ENCODE measurements around the gene FLOT2.
A peak's percentile ranks its signal among the peaks of the same experiment; 100 is the strongest.
"Not testable (repeated sequence)": the region's sequence is repeated elsewhere in the genome, so short reads cannot be mapped to it uniquely, and the experiment has no call there.

Gene FLOT2

DNA sequence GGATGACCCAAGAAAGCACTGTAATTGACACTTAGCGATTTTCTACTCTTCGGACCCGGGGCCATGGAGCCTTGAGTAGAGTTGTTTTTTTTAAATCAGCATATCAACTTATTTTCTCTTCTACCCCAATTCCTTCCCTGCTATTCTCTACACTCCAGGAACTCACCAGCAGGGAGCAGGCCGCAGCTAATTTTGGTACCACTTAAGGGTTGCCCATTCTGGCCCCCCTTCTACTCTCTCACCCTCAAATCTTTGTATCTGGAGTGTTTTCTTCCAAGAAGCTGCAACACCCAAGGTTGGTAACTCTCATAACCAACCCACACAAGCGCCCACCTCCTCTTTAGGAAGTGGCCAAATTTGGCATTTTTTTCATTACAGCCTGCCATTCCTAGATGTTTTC, 48.3 kb downstream of the FLOT2 start:
- H3K9me3 ChIP-seq (ENCODE audit: control insufficient read depth in 2 of 2, low read length in 2 of 2): no peaks in the 10 kb centered on the region
- H3K27ac ChIP-seq (ENCODE audit: low read depth in 2 of 2, low read length in 2 of 2): no peak overlapping the region
- no peaks in the 10 kb centered on the region for H3K27me3 ChIP-seq (ENCODE audit: control insufficient read depth in 2 of 2, insufficient read depth in 2 of 2, low read length in 2 of 2)
- no peak overlapping the region for H3K9ac ChIP-seq (ENCODE audit: low read depth in 1 of 2, low read length in 2 of 2)
- no peaks in the 10 kb centered on the region for H3K36me3 ChIP-seq (ENCODE audit: control insufficient read depth in 2 of 2, insufficient read depth in 2 of 2, low read length in 2 of 2)
- no peak overlapping the region for H3K4me3 ChIP-seq (ENCODE audit: low read length in 2 of 2)
- peaks cover 2 to 3% of the 10 kb centered on the region in 2 donors for H3K4me1 ChIP-seq (ENCODE audit: control insufficient read depth in 2 of 2, insufficient read depth in 2 of 2, low read length in 2 of 2)

DNA sequence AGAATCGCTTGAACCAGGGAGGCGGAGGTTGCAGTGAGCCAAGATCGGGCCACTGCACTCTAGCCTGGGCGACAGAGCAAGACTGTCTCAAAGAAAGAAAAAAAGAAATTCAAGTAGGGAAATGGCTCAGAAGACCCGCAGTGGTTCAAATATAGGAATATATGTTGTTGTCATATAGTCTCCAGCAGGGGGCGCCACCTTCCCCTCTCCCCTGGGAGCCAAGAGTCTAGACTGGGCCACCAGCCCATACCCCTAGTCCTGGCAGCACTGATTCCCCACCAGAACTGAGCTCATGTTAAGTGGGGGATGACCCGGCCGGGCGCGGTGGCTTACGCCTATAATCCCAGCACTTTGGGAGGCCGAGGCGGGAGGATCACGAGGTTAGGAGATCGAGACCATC, 48.9 kb downstream of the FLOT2 start:
- H3K9me3 ChIP-seq (ENCODE audit: control insufficient read depth in 2 of 2, low read length in 2 of 2); H3K4me3 ChIP-seq (ENCODE audit: low read length in 2 of 2); H3K9ac ChIP-seq (ENCODE audit: low read depth in 1 of 2, low read length in 2 of 2); H3K4me1 ChIP-seq (ENCODE audit: control insufficient read depth in 2 of 2, insufficient read depth in 2 of 2, low read length in 2 of 2); H3K36me3 ChIP-seq (ENCODE audit: control insufficient read depth in 2 of 2, insufficient read depth in 2 of 2, low read length in 2 of 2); H3K27me3 ChIP-seq (ENCODE audit: control insufficient read depth in 2 of 2, insufficient read depth in 2 of 2, low read length in 2 of 2); H3K27ac ChIP-seq (ENCODE audit: low read depth in 2 of 2, low read length in 2 of 2): not testable (repeated sequence)

DNA sequence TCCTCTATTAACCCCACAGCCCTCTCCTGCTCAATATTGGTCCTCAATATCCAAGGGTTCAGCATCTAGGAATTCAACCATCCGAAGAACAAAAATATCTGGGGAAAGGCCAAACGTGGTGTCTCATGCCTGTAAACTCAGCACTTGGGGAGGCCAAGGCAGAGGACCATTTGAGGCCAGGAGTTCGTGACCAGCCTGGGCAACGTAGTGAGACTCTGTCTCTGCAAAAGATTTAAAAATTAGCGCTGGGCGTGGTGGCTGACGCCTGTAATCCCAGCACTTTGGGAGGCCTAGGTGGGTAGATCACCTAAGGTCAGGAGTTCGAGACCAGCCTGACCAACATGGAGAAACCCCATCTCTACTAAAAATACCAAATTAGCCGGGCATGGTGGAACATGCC, 50.8 kb downstream of the FLOT2 start:
- H3K9ac ChIP-seq (ENCODE audit: low read depth in 1 of 2, low read length in 2 of 2); H3K36me3 ChIP-seq (ENCODE audit: control insufficient read depth in 2 of 2, insufficient read depth in 2 of 2, low read length in 2 of 2); H3K27ac ChIP-seq (ENCODE audit: low read depth in 2 of 2, low read length in 2 of 2); H3K27me3 ChIP-seq (ENCODE audit: control insufficient read depth in 2 of 2, insufficient read depth in 2 of 2, low read length in 2 of 2); H3K4me3 ChIP-seq (ENCODE audit: low read length in 2 of 2); H3K9me3 ChIP-seq (ENCODE audit: control insufficient read depth in 2 of 2, low read length in 2 of 2); H3K4me1 ChIP-seq (ENCODE audit: control insufficient read depth in 2 of 2, insufficient read depth in 2 of 2, low read length in 2 of 2): not testable (repeated sequence)

DNA sequence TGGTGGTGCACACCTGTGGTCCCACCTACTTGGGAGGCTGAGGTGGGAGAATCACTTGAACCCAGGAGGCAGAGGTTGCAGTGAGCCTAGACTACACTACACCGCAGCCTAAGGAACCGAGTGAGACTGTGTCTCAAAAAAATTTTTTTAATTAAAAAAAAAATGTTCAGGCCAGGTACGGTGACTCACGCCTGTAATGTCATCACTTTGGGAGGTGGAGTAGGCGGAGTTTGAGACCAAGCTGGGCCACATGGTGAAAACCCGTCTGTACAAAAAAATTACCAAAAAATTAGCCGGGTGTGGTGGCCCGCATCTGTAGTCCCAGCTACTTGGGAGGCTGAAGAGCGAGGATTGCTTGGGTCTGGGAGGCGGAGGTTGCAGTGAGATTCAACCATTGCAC, 51.3 kb downstream of the FLOT2 start:
- Histone ChIP-seq H3K27ac (ENCODE audit: low read depth in 2 of 2, low read length in 2 of 2) (no peak overlapping the region), H3K9ac (ENCODE audit: low read depth in 1 of 2, low read length in 2 of 2) (no peak overlapping the region), H3K27me3 (ENCODE audit: control insufficient read depth in 2 of 2, insufficient read depth in 2 of 2, low read length in 2 of 2) (no peaks in the 10 kb centered on the region), H3K9me3 (ENCODE audit: control insufficient read depth in 2 of 2, low read length in 2 of 2) (no peaks in the 10 kb centered on the region), H3K4me1 (ENCODE audit: control insufficient read depth in 2 of 2, insufficient read depth in 2 of 2, low read length in 2 of 2) (peaks cover 8 to 12% of the 10 kb centered on the region in 2 donors), H3K36me3 (ENCODE audit: control insufficient read depth in 2 of 2, insufficient read depth in 2 of 2, low read length in 2 of 2) (no peaks in the 10 kb centered on the region), H3K4me3 (ENCODE audit: low read length in 2 of 2) (no peak overlapping the region)

DNA sequence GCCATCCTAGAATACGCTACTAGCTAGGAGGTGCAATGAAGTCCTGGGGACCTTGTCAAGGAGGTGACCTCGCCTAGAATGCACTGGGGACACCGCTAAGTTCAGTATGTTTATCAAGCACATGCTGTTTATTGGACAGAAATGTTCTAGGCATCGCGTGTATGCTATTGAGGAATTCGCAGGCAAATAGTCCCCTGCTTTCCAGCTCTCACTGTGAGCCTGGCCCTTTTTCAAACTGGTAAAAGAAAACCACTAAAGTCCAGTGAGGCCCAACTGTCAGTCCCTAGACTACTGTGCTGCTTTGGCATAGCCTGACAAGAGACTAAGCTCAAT, 53.8 kb downstream of the FLOT2 start:
- no peaks in the 10 kb centered on the region for H3K9me3 ChIP-seq (ENCODE audit: control insufficient read depth in 2 of 2, low read length in 2 of 2)
- H3K4me1 ChIP-seq (ENCODE audit: control insufficient read depth in 2 of 2, insufficient read depth in 2 of 2, low read length in 2 of 2): peaks cover 8 to 12% of the 10 kb centered on the region in 2 donors
- no peak overlapping the region for H3K9ac ChIP-seq (ENCODE audit: low read depth in 1 of 2, low read length in 2 of 2)
- H3K36me3 ChIP-seq (ENCODE audit: control insufficient read depth in 2 of 2, insufficient read depth in 2 of 2, low read length in 2 of 2): no peaks in the 10 kb centered on the region
- H3K27me3 ChIP-seq (ENCODE audit: control insufficient read depth in 2 of 2, insufficient read depth in 2 of 2, low read length in 2 of 2): no peaks in the 10 kb centered on the region
- no peak overlapping the region for H3K27ac ChIP-seq (ENCODE audit: low read depth in 2 of 2, low read length in 2 of 2)
- H3K4me3 ChIP-seq (ENCODE audit: low read length in 2 of 2): no peak overlapping the region

DNA sequence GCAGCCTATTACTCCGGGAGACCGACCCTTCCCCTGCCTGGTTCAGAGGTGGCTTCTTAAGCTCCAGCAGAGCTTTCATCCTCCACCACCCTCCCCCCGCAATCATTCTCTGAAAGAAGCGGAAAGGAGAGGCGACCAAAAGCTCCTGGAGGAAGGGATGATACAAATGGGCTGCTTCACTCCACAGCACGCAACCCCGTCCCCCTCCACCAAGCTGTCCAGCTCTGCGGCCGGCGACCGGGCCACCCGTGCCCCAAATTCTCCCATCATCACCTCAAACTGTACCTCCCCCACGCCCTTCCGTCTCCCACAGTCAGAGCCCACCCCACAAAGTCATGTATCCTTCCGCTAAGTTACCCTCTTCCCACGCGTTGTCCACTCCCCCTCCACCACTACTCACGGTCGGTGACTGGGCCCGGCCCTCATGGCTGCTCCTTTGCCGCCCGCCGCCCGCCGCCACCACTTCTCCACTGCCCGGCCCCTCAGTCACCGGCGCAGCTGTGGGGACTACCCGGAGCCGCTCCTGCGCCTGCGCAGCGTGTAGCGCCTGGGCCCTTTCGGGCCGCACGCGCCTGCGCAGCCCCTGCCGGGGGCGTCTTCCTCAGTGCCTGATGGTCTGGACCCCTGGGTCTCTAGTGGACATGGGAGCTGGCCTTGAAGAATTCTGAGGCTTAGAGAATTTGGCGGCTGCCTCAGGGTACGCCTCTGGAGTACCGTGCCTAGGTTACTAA, 55.1 kb downstream of the FLOT2 start, which contains the start of gene FAM222B:
Gene FAM222B, minus strand, starts transcription at position 509 of the 731 bp plus-strand sequence. CDS start 76,123 bp downstream, outside the sequence.
- Histone ChIP-seq H3K4me3 (ENCODE audit: low read length in 2 of 2) (peak within 1 kb of the TSS; percentile 92 to 99), H3K9ac (ENCODE audit: low read depth in 1 of 2, low read length in 2 of 2) (peak within 1 kb of the TSS; percentile 91 to 96), H3K36me3 (ENCODE audit: control insufficient read depth in 2 of 2, insufficient read depth in 2 of 2, low read length in 2 of 2) (no peaks in the 10 kb centered on the region), H3K27ac (ENCODE audit: low read depth in 2 of 2, low read length in 2 of 2) (peak within 1 kb of the TSS; percentile 89), H3K4me1 (ENCODE audit: control insufficient read depth in 2 of 2, insufficient read depth in 2 of 2, low read length in 2 of 2) (peaks cover 8 to 12% of the 10 kb centered on the region in 2 donors), H3K27me3 (ENCODE audit: control insufficient read depth in 2 of 2, insufficient read depth in 2 of 2, low read length in 2 of 2) (no peaks in the 10 kb centered on the region), H3K9me3 (ENCODE audit: control insufficient read depth in 2 of 2, low read length in 2 of 2) (no peaks in the 10 kb centered on the region)

DNA sequence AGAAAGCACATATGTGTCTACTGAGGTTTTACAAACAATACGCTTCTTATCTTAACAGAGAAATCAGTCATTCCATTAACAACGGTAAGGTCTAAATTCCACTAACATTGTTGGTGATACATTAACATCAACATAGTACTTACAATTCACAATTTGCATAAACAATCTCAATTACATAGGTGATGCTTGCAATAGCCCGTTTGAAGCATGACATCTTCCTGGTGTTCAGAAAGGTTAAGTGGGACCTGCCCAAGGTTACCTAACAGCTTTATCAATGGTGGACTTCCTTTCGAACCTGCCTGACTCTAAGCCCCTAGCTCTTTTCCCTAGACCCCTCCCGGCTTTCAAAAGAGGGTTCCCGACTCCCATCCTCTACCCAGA, 55.6 kb downstream of the FLOT2 start:
- Histone ChIP-seq H3K36me3 (ENCODE audit: control insufficient read depth in 2 of 2, insufficient read depth in 2 of 2, low read length in 2 of 2) (no peaks in the 10 kb centered on the region), H3K9me3 (ENCODE audit: control insufficient read depth in 2 of 2, low read length in 2 of 2) (no peaks in the 10 kb centered on the region), H3K27ac (ENCODE audit: low read depth in 2 of 2, low read length in 2 of 2) (peak overlapping the region; percentile 89), H3K9ac (ENCODE audit: low read depth in 1 of 2, low read length in 2 of 2) (peak overlapping the region; percentile 91 to 96), H3K4me3 (ENCODE audit: low read length in 2 of 2) (peak overlapping the region; percentile 92 to 99), H3K4me1 (ENCODE audit: control insufficient read depth in 2 of 2, insufficient read depth in 2 of 2, low read length in 2 of 2) (peaks cover 8 to 12% of the 10 kb centered on the region in 2 donors), H3K27me3 (ENCODE audit: control insufficient read depth in 2 of 2, insufficient read depth in 2 of 2, low read length in 2 of 2) (no peaks in the 10 kb centered on the region)

DNA sequence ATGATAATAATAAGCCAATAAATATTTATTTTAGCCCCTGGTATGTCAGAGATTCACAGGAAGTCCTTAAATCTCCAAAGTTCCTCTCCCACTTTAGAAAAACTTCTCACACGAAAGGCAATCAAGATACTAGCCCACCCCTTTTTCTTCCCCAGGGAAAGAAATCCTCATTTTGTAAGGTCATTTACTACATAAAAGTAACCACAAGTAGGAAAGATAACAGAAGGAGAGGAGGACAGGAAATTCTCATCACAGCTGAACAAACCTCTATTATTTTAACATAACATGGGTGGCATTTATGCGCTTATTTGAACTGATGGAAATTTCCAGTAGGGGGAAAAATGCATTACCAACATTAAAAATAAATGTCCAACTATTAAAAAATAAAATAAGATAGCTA, 58.3 kb downstream of the FLOT2 start:
- H3K27ac ChIP-seq (ENCODE audit: low read depth in 2 of 2, low read length in 2 of 2): no peak overlapping the region
- H3K27me3 ChIP-seq (ENCODE audit: control insufficient read depth in 2 of 2, insufficient read depth in 2 of 2, low read length in 2 of 2): no peaks in the 10 kb centered on the region
- H3K9ac ChIP-seq (ENCODE audit: low read depth in 1 of 2, low read length in 2 of 2): no peak overlapping the region
- H3K4me1 ChIP-seq (ENCODE audit: control insufficient read depth in 2 of 2, insufficient read depth in 2 of 2, low read length in 2 of 2): peaks cover 8 to 12% of the 10 kb centered on the region in 2 donors
- no peaks in the 10 kb centered on the region for H3K36me3 ChIP-seq (ENCODE audit: control insufficient read depth in 2 of 2, insufficient read depth in 2 of 2, low read length in 2 of 2)
- H3K4me3 ChIP-seq (ENCODE audit: low read length in 2 of 2): no peak overlapping the region
- H3K9me3 ChIP-seq (ENCODE audit: control insufficient read depth in 2 of 2, low read length in 2 of 2): no peaks in the 10 kb centered on the region

DNA sequence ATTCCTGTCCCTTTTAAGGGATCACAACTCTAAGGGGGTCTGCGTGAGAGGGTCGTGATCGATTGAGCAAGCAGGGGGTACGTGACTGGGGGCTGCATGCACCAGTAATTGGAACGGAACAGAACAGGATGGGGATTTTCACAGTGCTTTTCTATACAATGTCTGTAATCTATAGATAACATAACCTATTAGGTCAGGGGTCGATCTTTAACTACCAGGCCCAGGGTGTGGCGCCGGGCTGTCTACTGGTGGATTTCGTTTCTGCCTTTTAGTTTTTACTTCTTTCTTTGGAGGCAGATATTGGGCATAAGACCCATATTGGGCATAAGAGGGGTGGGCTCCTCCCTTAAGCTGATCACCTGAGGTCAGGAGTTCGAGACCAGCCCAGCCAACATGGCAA, 61.0 kb downstream of the FLOT2 start:
- H3K4me3 ChIP-seq (ENCODE audit: low read length in 2 of 2); H3K36me3 ChIP-seq (ENCODE audit: control insufficient read depth in 2 of 2, insufficient read depth in 2 of 2, low read length in 2 of 2); H3K4me1 ChIP-seq (ENCODE audit: control insufficient read depth in 2 of 2, insufficient read depth in 2 of 2, low read length in 2 of 2); H3K9ac ChIP-seq (ENCODE audit: low read depth in 1 of 2, low read length in 2 of 2); H3K27me3 ChIP-seq (ENCODE audit: control insufficient read depth in 2 of 2, insufficient read depth in 2 of 2, low read length in 2 of 2); H3K9me3 ChIP-seq (ENCODE audit: control insufficient read depth in 2 of 2, low read length in 2 of 2); H3K27ac ChIP-seq (ENCODE audit: low read depth in 2 of 2, low read length in 2 of 2): not testable (repeated sequence)

DNA sequence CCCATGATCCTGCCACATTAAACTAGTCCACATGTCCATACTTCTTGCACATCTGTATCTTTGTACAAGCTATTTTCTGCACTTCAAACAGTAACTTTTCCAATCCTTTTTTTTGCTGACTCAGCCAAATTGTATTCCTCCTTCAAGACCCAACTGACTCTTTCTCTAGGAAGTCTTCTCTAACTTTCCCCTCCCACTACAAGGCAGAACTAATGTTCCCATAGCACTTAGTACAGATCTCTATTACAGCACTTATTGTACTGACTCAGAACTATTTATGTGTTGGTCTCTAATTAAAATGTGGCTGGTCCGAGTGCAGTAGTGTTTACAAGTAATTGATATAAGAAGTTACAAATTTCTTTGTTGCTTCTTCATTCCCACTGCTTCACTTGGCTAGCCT, 63.1 kb downstream of the FLOT2 start:
- no peak overlapping the region for H3K9ac ChIP-seq (ENCODE audit: low read depth in 1 of 2, low read length in 2 of 2)
- H3K9me3 ChIP-seq (ENCODE audit: control insufficient read depth in 2 of 2, low read length in 2 of 2): no peaks in the 10 kb centered on the region
- H3K36me3 ChIP-seq (ENCODE audit: control insufficient read depth in 2 of 2, insufficient read depth in 2 of 2, low read length in 2 of 2): peaks cover 0 to 4% of the 10 kb centered on the region in 2 donors
- no peak overlapping the region for H3K27ac ChIP-seq (ENCODE audit: low read depth in 2 of 2, low read length in 2 of 2)
- no peak overlapping the region for H3K4me3 ChIP-seq (ENCODE audit: low read length in 2 of 2)
- H3K4me1 ChIP-seq (ENCODE audit: control insufficient read depth in 2 of 2, insufficient read depth in 2 of 2, low read length in 2 of 2): no peaks in the 10 kb centered on the region
- no peaks in the 10 kb centered on the region for H3K27me3 ChIP-seq (ENCODE audit: control insufficient read depth in 2 of 2, insufficient read depth in 2 of 2, low read length in 2 of 2)
